OCI-LY1 (cell line): ENCODE data around the gene ABHD16A.
A peak's percentile ranks its signal among the peaks of the same experiment; 100 is the strongest.

ENCODE experiments used
- H2AFZ ChIP-seq: fragments of 200-600 bp; sonication (generic), shearing (Covaris generic); 2 replicates; pipeline ENCODE4 v1.6.0; 2014; ENCODE audit warnings: antibody characterized with exemption, mild to moderate bottlenecking, low read length
- H3F3A ChIP-seq: fragments of 200-600 bp; sonication (generic), shearing (Covaris generic); 2 replicates; pipeline ENCODE4 v1.6.0; 2014; ENCODE audit warnings: mild to moderate bottlenecking, antibody characterized with exemption, low read length, moderate library complexity; ENCODE audit not compliant: insufficient read depth
- H3K27ac ChIP-seq: fragments of 200-600 bp; sonication (generic); 2 replicates; pipeline ENCODE4 v1.5.1; 2014; ENCODE audit warnings: low read length, mixed run types, mild to moderate bottlenecking, low read depth; ENCODE audit not compliant: poor library complexity, severe bottlenecking
- H3K27me3 ChIP-seq: fragments of 200-600 bp; sonication (generic); 2 replicates; pipeline ENCODE4 v1.6.0; 2014; ENCODE audit warnings: antibody characterized with exemption, mild to moderate bottlenecking, low read length, moderate library complexity; ENCODE audit not compliant: insufficient read depth
- H3K36me3 ChIP-seq: fragments of 200-600 bp; sonication (generic); 2 replicates; pipeline ENCODE4 v1.6.1; 2014; ENCODE audit warnings: mild to moderate bottlenecking, antibody characterized with exemption, low read length, moderate library complexity, mixed read lengths; ENCODE audit not compliant: insufficient read depth
- H3K4me1 ChIP-seq: fragments of 200-600 bp; sonication (generic); 2 replicates; pipeline ENCODE4 v1.5.1; 2014; ENCODE audit warnings: mild to moderate bottlenecking, low read length, moderate library complexity; ENCODE audit not compliant: insufficient read depth, severe bottlenecking
- H3K4me2 ChIP-seq: fragments of 200-600 bp; sonication (generic), shearing (Covaris generic); 2 replicates; pipeline ENCODE4 v1.6.1; 2014; ENCODE audit warnings: low read length
- H3K4me3 ChIP-seq: fragments of 200-600 bp; sonication (generic); 2 replicates; pipeline ENCODE4 v1.5.1; 2014; ENCODE audit warnings: low read length, low read depth, mild to moderate bottlenecking, mixed read lengths; ENCODE audit not compliant: poor library complexity, severe bottlenecking
- H3K79me2 ChIP-seq: fragments of 200-600 bp; shearing (Covaris generic); 2 replicates; pipeline ENCODE4 v1.6.1; 2016; ENCODE audit warnings: mixed run types, low read length, mixed read lengths; ENCODE audit not compliant: insufficient read depth
- H3K9ac ChIP-seq: fragments of 200-600 bp; sonication (generic), shearing (Covaris generic); 2 replicates; pipeline ENCODE4 v1.6.1; 2014; ENCODE audit warnings: mild to moderate bottlenecking, low read length, mixed read lengths
- H3K9me2 ChIP-seq: fragments of 200-600 bp; sonication (generic), shearing (Covaris generic); 2 replicates; pipeline ENCODE4 v1.6.1; 2014; ENCODE audit warnings: low read depth, mild to moderate bottlenecking, low read length, mixed read lengths
- H3K9me3 ChIP-seq: fragments of 200-600 bp; shearing (Covaris generic); 2 replicates; pipeline ENCODE4 v1.6.1; 2014; ENCODE audit warnings: low read length, mixed read lengths
- H4K20me1 ChIP-seq: fragments of 200-600 bp; sonication (generic), shearing (Covaris generic); 2 replicates; pipeline ENCODE4 v1.6.0; 2016; ENCODE audit warnings: mild to moderate bottlenecking, low read length; ENCODE audit not compliant: insufficient read depth
- CTCF ChIP-seq: fragments of 200-600 bp; sonication (generic), shearing (Covaris generic); IDR thresholded peaks from 2 replicates; pipeline ENCODE4 v1.5.1; 2017; ENCODE audit warnings: mild to moderate bottlenecking, antibody characterized with exemption, low read length, moderate library complexity, mixed read lengths
- EZH2 ChIP-seq: fragments of 200-600 bp; sonication (generic), shearing (Covaris generic); IDR thresholded peaks from 2 replicates; pipeline ENCODE4 v1.8.0; 2017; ENCODE audit warnings: borderline replicate concordance, mixed run types, mild to moderate bottlenecking, antibody characterized with exemption, low read length, moderate library complexity, mixed read lengths

The ABHD16A gene

DNA sequence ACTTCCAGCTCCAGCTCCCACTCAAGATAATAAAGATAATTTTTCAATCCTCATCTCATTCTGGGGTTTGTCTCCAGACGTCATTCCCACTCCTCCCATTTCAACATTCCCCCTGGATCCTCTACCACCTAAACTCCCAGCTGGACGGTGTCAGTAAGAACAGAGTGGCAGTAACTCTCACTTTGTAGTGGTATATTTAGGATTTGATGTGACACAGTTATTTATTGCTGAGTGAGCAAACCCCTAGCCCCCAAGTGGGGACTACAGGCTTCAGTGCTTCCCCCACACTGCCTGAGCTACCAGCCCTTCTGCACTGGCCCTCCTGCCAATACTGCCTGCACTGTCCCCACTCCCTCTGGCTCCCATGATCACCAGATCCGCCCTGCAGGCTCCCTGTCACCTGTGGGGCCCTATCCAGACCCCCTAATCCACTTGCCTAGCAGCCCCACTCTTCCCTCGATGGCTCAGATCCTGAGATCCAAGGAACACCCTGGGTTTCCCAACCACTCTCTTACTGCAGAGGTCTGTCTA, 44.9 kb downstream of the ABHD16A start:
- no peak overlapping the region for H3K27ac ChIP-seq
- no peaks in the 10 kb centered on the region for H4K20me1 ChIP-seq
- H3K9me2 ChIP-seq = no peaks in the 10 kb centered on the region
- no peaks in the 10 kb centered on the region for H3F3A ChIP-seq
- H3K9me3 ChIP-seq = no peaks in the 10 kb centered on the region
- no peak overlapping the region for H3K9ac ChIP-seq
- no peaks in the 10 kb centered on the region for H3K27me3 ChIP-seq
- H3K36me3 ChIP-seq = peaks cover 11% of the 10 kb centered on the region; the same call in 1 of the 2 replicates
- peaks cover 53% of the 10 kb centered on the region for H3K4me1 ChIP-seq
- H3K4me3 ChIP-seq = no peak overlapping the region
- H2AFZ ChIP-seq = no peak overlapping the region
- peak overlapping the region; percentile 0; the same call in 1 of the 2 replicates for H3K4me2 ChIP-seq
- H3K79me2 ChIP-seq = peaks cover 6% of the 10 kb centered on the region; the same call in 1 of the 2 replicates
- TF ChIP-seq EZH2 = no peak
- no peak for TF ChIP-seq CTCF

DNA sequence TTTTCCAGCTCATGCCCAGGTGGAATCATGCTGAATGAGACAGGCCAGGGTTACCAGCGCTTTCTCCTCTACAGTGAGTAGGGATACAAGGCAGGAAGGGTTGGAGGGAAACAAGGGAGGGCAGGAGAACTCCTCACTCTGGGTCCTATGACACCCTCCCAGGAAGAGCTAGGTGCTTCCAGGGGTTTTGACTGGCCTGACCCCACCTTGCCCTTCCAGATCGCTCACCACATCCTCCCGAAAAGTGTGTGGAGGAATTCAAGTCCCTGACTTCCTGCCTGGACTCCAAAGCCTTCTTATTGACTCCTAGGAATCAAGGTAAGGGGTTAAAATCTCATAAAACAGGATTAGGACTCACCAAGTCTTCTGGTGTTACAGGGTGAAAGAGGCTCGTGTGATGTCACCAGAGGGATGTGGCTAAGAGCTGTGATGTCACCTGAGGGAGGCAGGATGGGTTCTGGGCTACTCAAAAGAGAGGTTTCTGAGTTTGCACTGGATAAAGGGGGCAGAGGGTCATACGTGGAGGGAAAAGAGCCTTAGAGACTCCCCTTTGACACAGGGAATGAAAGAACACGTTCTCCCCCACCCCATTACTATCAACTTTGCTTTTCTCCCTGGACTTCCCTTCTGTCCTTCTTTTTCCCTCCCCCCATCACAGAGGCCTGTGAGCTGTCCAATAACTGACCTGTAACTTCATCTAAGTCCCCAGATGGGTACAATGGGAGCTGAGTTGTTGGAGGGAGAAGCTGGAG, 45.5 kb downstream of the ABHD16A start:
- Histone ChIP-seq H3K4me1 (peaks cover 48% of the 10 kb centered on the region), H3F3A (no peaks in the 10 kb centered on the region), H4K20me1 (no peaks in the 10 kb centered on the region), H3K27me3 (no peaks in the 10 kb centered on the region), H2AFZ (no peak overlapping the region), H3K9me2 (no peaks in the 10 kb centered on the region), H3K9ac (no peak overlapping the region), H3K27ac (no peak overlapping the region), H3K4me3 (no peak overlapping the region), H3K79me2 (peaks cover 6% of the 10 kb centered on the region; the same call in 1 of the 2 replicates), H3K4me2 (0 out of 2 replicates have a peak overlapping the region, but pooled peaks have one; percentile 0), H3K9me3 (no peaks in the 10 kb centered on the region), H3K36me3 (peaks cover 10% of the 10 kb centered on the region; the same call in 1 of the 2 replicates)
- no peak for TF ChIP-seq CTCF
- TF ChIP-seq EZH2 = no peak

GRCh38 chr6:31655349-31656237, 47.5 kb downstream of the ABHD16A start, which contains the start of gene APOM:
APOM (plus strand) TSS chr6:31655894; CDS start chr6:31655967, 73 bp downstream.
- Histone ChIP-seq H3K9me3 (no peaks in the 10 kb centered on the region), H2AFZ (no peak within 1 kb of the TSS), H3K27ac (no peak within 1 kb of the TSS), H3K4me2 (no peak within 1 kb of the TSS), H3K4me1 (peaks cover 44% of the 10 kb centered on the region), H3K79me2 (peaks cover 15% of the 10 kb centered on the region; the same call in 1 of the 2 replicates), H3K4me3 (no peak within 1 kb of the TSS), H3K36me3 (0 out of 2 replicates have a peak, but pooled peaks cover 4% of the 10 kb centered on the region), H3K9ac (no peak within 1 kb of the TSS), H3F3A (no peaks in the 10 kb centered on the region), H3K9me2 (no peaks in the 10 kb centered on the region), H3K27me3 (no peaks in the 10 kb centered on the region), H4K20me1 (no peaks in the 10 kb centered on the region)
- TF ChIP-seq EZH2 (no peak), CTCF (no peak)
